Metanephros (tissue), 2 donors: Measurements from ENCODE around the gene RAB30. TPM values are rescaled to one million over a fixed set of nuclear protein-coding genes. Genes with fewer than 3 reads are reported as not detected.

ENCODE experiments used
- small RNA-seq: library from RNA; depleted of rRNA; stranded (forward); fragments of <200 nt; gene quantifications from one replicate; pipeline ENCODE3, GENCODE V24; 2014; ENCODE audit warnings: low replicate concordance
- total RNA-seq: library from RNA; depleted of rRNA; stranded (reverse); fragments of >200 nt; gene quantifications from one replicate; pipeline ENCODE4 v1.2.3, GENCODE V29; 2014

Gene RAB30
- total RNA-seq = 16.3 TPM

DNA sequence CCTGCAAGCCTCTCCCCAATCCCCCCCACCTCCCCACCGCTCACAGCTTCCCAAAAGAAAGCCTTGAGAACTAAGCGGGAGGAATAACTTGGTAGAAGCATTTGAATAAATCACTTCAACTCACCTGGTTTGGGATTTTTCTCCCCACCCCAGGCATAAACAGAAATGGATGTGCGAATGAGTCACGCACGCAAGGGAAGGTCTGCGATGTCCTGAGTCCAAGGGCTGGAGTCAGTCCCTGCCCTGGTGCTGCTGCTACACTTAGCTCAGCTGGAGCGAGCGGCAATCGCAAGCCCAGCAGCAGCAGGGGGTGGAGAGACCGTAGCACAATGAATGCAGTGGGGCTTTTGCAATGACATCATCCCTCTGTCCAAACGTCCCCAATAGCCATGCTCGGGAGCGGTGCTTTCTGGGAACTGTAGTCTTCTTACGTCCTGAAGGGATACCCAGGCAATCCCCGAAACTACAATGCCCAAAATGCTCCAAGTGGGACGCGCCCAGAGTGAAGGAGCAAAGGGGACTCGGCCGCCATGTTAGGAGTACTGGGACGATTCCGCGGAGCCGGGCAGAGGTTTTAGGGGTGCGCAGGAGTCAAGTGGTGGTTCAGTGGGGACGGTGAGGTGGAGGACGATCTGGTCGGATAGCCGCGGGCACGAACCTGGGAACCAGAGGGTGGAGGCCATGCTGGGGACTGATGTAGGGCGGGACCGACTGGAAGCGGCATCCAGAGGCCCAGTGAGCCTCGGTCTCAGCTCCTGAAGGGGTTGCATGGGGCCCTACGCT is at the start of gene RAB30:
TSS of gene RAB30 (minus strand) at position 331 of the 783 bp plus-strand sequence. CDS start 74,581 bp downstream, outside the sequence.

Small RNAs within 50 kb of the gene (small RNA-seq; reads per million reads assigned to genes)
- not detected for gene SNORA70E

Other genes with a start within 250 kb of the RAB30 start
- 121 TPM for gene PRCP, start 171.5 kb downstream of the RAB30 start, total RNA-seq
- 4.6 TPM for gene DDIAS, start 170.2 kb downstream of the RAB30 start, total RNA-seq
- gene PCF11, start 85.2 kb upstream of the RAB30 start, total RNA-seq = 51.5 TPM
- gene ANKRD42, start 121.8 kb upstream of the RAB30 start, total RNA-seq = 11.3 TPM
- gene CCDC90B, start 214.5 kb upstream of the RAB30 start, total RNA-seq = 43.3 TPM